T-helper 1 cell treated with Interleukin-12 subunit alpha and Interleukin-12 subunit beta and Interleukin-4 antibody, amounts not matched to agents 30 ng/mL and 1 ng/mL, for 36 hours (primary cell): ENCODE measurements around the gene CCL7. TPM values are rescaled to one million over a fixed set of nuclear protein-coding genes. Genes with fewer than 3 reads are reported as not detected.

Source experiments
- total RNA-seq: library from RNA; stranded (reverse); gene quantifications from 2 replicates; pipeline ENCODE4 v1.2.3, GENCODE V29; 2022

The CCL7 gene
- total RNA-seq, 1 donor from 2014 or later: not detected

Other genes starting within 250 kb of the CCL7 start
- 0.22 and 0.49 TPM in 2 replicates for gene CCL2, start 14.9 kb upstream of the CCL7 start, total RNA-seq
- not detected in 2 replicates for gene CCL11, start 15.5 kb downstream of the CCL7 start, total RNA-seq
- not detected in 2 replicates for gene CCL8, start 49.2 kb downstream of the CCL7 start, total RNA-seq
- not detected in 2 replicates for gene CCL13, start 86.3 kb downstream of the CCL7 start, total RNA-seq
- 22.4 and 27.2 TPM in 2 replicates for gene CCL1, start 93.0 kb downstream of the CCL7 start, total RNA-seq